ENCODE data around the gene KRT2. TPM values are rescaled to one million over a fixed set of nuclear protein-coding genes. Genes with fewer than 3 reads are reported as not detected.

The KRT2 gene
- total RNA-seq, 1 donor from 2014 or later: not detected

- Histone ChIP-seq H3K4me2 (ENCODE audit: low read length) (no peak overlapping the region), H3K27me3 (ENCODE audit: insufficient read depth, low read length) (peaks cover 21% of the 10 kb centered on the region), H3K9ac (ENCODE audit: low read length) (no peak overlapping the region), H4K20me1 (ENCODE audit: insufficient read depth, low read length) (no peaks in the 10 kb centered on the region), H3K4me3 (ENCODE audit: insufficient read depth, low read depth, low read length) (no peak overlapping the region), H3K79me2 (ENCODE audit: insufficient read depth, low read length) (no peaks in the 10 kb centered on the region), H2AFZ (ENCODE audit: low read depth, low read length) (no peak overlapping the region), H3K27ac (ENCODE audit: low read depth, low read length) (no peak overlapping the region), H3K4me1 (ENCODE audit: insufficient read depth, low read length) (no peaks in the 10 kb centered on the region), H3K9me3 (ENCODE audit: insufficient read depth, low read depth, low read length) (no peaks in the 10 kb centered on the region), H3K36me3 (ENCODE audit: insufficient read depth, low read length) (no peaks in the 10 kb centered on the region)
- peaks cover 1% of the 10 kb centered on the region for H3K9me3 Mint-ChIP-seq (ENCODE audit: unreplicated experiment)
- no peak for DNase-seq (ENCODE audit: low read depth)
- no peaks in the 10 kb centered on the region for H3K4me1 Mint-ChIP-seq (ENCODE audit: low read depth, unreplicated experiment)
- no peaks in the 10 kb centered on the region for H3K36me3 Mint-ChIP-seq (ENCODE audit: low read depth, unreplicated experiment)
- no peak for FAIRE-seq
- H3K27me3 Mint-ChIP-seq (ENCODE audit: low read depth, unreplicated experiment): peaks cover 83% of the 10 kb centered on the region
- H3K27ac Mint-ChIP-seq (ENCODE audit: unreplicated experiment): no peak overlapping the region
- no peak overlapping the region for H3K4me3 Mint-ChIP-seq (ENCODE audit: unreplicated experiment)
- TF ChIP-seq EZH2 (IDR thresholded peaks at IDR 0.05; ENCODE audit: insufficient read depth, low read length): no peak
- no peak for TF ChIP-seq CTCF (IDR thresholded peaks at IDR 0.05; ENCODE audit: insufficient read depth, low read depth, low read length)
Measured at GRCh38 chr12:52662093-52662917, 10.3 kb upstream of the KRT2 start.

- peaks cover 21% of the 10 kb centered on the region for H3K27me3 ChIP-seq (ENCODE audit: insufficient read depth, low read length)
- no peak overlapping the region for H3K9ac ChIP-seq (ENCODE audit: low read length)
- no peaks in the 10 kb centered on the region for H3K9me3 ChIP-seq (ENCODE audit: insufficient read depth, low read depth, low read length)
- H3K36me3 ChIP-seq (ENCODE audit: insufficient read depth, low read length): no peaks in the 10 kb centered on the region
- FAIRE-seq (no peak), DNase-seq (ENCODE audit: low read depth) (no peak)
- H2AFZ ChIP-seq (ENCODE audit: low read depth, low read length): no peak overlapping the region
- no peak overlapping the region for H3K4me3 Mint-ChIP-seq (ENCODE audit: unreplicated experiment)
- H3K4me2 ChIP-seq (ENCODE audit: low read length): no peak overlapping the region
- no peaks in the 10 kb centered on the region for H3K36me3 Mint-ChIP-seq (ENCODE audit: low read depth, unreplicated experiment)
- no peaks in the 10 kb centered on the region for H3K79me2 ChIP-seq (ENCODE audit: insufficient read depth, low read length)
- no peaks in the 10 kb centered on the region for H4K20me1 ChIP-seq (ENCODE audit: insufficient read depth, low read length)
- no peak for TF ChIP-seq EZH2 (IDR thresholded peaks at IDR 0.05; ENCODE audit: insufficient read depth, low read length)
- no peaks in the 10 kb centered on the region for H3K4me1 ChIP-seq (ENCODE audit: insufficient read depth, low read length)
- H3K27ac Mint-ChIP-seq (ENCODE audit: unreplicated experiment): no peak overlapping the region
- H3K4me3 ChIP-seq (ENCODE audit: insufficient read depth, low read depth, low read length): no peak overlapping the region
- H3K4me1 Mint-ChIP-seq (ENCODE audit: low read depth, unreplicated experiment): no peaks in the 10 kb centered on the region
- peaks cover 83% of the 10 kb centered on the region for H3K27me3 Mint-ChIP-seq (ENCODE audit: low read depth, unreplicated experiment)
- H3K27ac ChIP-seq (ENCODE audit: low read depth, low read length): no peak overlapping the region
- peaks cover 1% of the 10 kb centered on the region for H3K9me3 Mint-ChIP-seq (ENCODE audit: unreplicated experiment)
Measured at GRCh38 chr12:52661668-52662067, 9.7 kb upstream of the KRT2 start.

GRCh38 chr12:52660934-52661499 lies 9.0 kb upstream of the KRT2 start:
- H3K9ac ChIP-seq (ENCODE audit: low read length): no peak overlapping the region
- DNase-seq (ENCODE audit: low read depth) (no peak), FAIRE-seq (no peak)
- no peaks in the 10 kb centered on the region for H3K9me3 ChIP-seq (ENCODE audit: insufficient read depth, low read depth, low read length)
- H3K27me3 Mint-ChIP-seq (ENCODE audit: low read depth, unreplicated experiment): peaks cover 80% of the 10 kb centered on the region
- no peak overlapping the region for H3K4me2 ChIP-seq (ENCODE audit: low read length)
- no peaks in the 10 kb centered on the region for H3K36me3 ChIP-seq (ENCODE audit: insufficient read depth, low read length)
- peaks cover 1% of the 10 kb centered on the region for H3K9me3 Mint-ChIP-seq (ENCODE audit: unreplicated experiment)
- peaks cover 21% of the 10 kb centered on the region for H3K27me3 ChIP-seq (ENCODE audit: insufficient read depth, low read length)
- no peak overlapping the region for H2AFZ ChIP-seq (ENCODE audit: low read depth, low read length)
- no peaks in the 10 kb centered on the region for H3K36me3 Mint-ChIP-seq (ENCODE audit: low read depth, unreplicated experiment)
- no peak overlapping the region for H3K4me3 Mint-ChIP-seq (ENCODE audit: unreplicated experiment)
- no peak overlapping the region for H3K4me3 ChIP-seq (ENCODE audit: insufficient read depth, low read depth, low read length)
- H3K4me1 Mint-ChIP-seq (ENCODE audit: low read depth, unreplicated experiment): peaks cover 1% of the 10 kb centered on the region
- H4K20me1 ChIP-seq (ENCODE audit: insufficient read depth, low read length): no peaks in the 10 kb centered on the region
- no peak for TF ChIP-seq EZH2 (IDR thresholded peaks at IDR 0.05; ENCODE audit: insufficient read depth, low read length)
- no peak for TF ChIP-seq CTCF (IDR thresholded peaks at IDR 0.05; ENCODE audit: insufficient read depth, low read depth, low read length)
- no peak overlapping the region for H3K27ac ChIP-seq (ENCODE audit: low read depth, low read length)
- H3K27ac Mint-ChIP-seq (ENCODE audit: unreplicated experiment): no peak overlapping the region
- H3K4me1 ChIP-seq (ENCODE audit: insufficient read depth, low read length): no peaks in the 10 kb centered on the region
- no peaks in the 10 kb centered on the region for H3K79me2 ChIP-seq (ENCODE audit: insufficient read depth, low read length)

Measured in astrocyte (in vitro differentiated cells and primary cell).